ENCODE results near the gene MT2A.
A peak's percentile ranks its signal among the peaks of the same experiment; 100 is the strongest.

Gene MT2A

GRCh38 chr16:56647641-56648431, 39.5 kb downstream of the MT2A start:
- no peak overlapping the region for H3K27ac ChIP-seq (ENCODE audit: low read depth, low read length)
- H3K9me3 ChIP-seq (ENCODE audit: control insufficient read depth in 5 of 5, low read length in 5 of 5): no peaks in the 10 kb centered on the region
- H3K4me1 ChIP-seq (ENCODE audit: control insufficient read depth in 5 of 5, insufficient read depth in 5 of 5, low read length in 5 of 5): peaks cover 0 to 41% (median 40%) of the 10 kb centered on the region in 5 donors
- H3K27me3 ChIP-seq (ENCODE audit: control insufficient read depth in 5 of 5, insufficient read depth in 4 of 5, low read length in 5 of 5): peaks cover 0 to 6% (median 3%) of the 10 kb centered on the region in 5 donors
- no peaks in the 10 kb centered on the region for H3K36me3 ChIP-seq (ENCODE audit: control insufficient read depth in 5 of 5, insufficient read depth in 5 of 5, low read length in 5 of 5)
- H3K4me3 ChIP-seq (ENCODE audit: low read depth in 1 of 5, low read length in 5 of 5): no peak overlapping the region
- no peak overlapping the region for H3K9ac ChIP-seq (ENCODE audit: low read length in 5 of 5)

DNA sequence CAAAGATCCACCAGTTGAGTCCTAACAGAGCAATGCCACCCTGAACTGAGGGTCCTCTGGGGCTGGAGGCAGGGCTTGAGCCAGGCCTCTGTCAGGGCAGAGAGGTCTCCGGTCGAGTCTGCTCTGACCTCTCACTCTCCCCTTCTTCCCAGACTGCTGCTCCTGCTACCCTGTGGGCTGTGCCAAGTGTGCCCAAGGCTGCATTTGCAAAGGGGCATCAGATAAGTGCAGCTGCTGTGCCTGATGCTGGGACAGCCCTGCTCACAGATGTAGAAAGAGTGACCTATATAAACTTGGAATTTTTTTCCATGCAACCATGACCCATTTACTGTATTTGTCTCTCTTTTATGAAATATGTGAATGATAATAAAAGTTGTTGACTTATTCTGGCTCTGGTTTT, 40.9 kb downstream of the MT2A start:
- H3K27ac ChIP-seq (ENCODE audit: low read depth, low read length): no peak overlapping the region
- H3K9me3 ChIP-seq (ENCODE audit: control insufficient read depth in 5 of 5, low read length in 5 of 5): no peaks in the 10 kb centered on the region
- no peaks in the 10 kb centered on the region for H3K36me3 ChIP-seq (ENCODE audit: control insufficient read depth in 5 of 5, insufficient read depth in 5 of 5, low read length in 5 of 5)
- H3K4me3 ChIP-seq (ENCODE audit: low read depth in 1 of 5, low read length in 5 of 5): no peak overlapping the region
- H3K4me1 ChIP-seq (ENCODE audit: control insufficient read depth in 5 of 5, insufficient read depth in 5 of 5, low read length in 5 of 5): peaks cover 0 to 37% (median 34%) of the 10 kb centered on the region in 5 donors
- H3K9ac ChIP-seq (ENCODE audit: low read length in 5 of 5): no peak overlapping the region
- peaks cover 0 to 6% (median 3%) of the 10 kb centered on the region in 5 donors for H3K27me3 ChIP-seq (ENCODE audit: control insufficient read depth in 5 of 5, insufficient read depth in 4 of 5, low read length in 5 of 5)

DNA sequence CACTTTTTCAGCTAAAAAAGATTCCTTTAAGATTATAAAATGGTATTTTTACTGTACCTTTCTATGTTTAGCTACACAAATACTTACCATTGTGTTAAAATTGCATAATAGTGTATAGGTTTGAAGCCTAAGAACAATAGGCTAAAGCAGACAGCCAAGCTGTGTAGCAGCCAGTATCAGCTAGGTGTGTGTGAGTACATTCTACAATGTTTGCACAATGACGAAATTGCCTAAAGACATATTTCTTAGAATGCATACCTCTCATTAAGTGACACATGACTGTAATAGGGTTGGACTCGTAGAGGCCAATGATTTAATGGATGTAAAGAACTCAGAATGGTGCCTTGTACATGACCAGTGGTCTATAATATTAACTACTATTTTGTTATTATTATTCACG, 41.4 kb downstream of the MT2A start:
- Histone ChIP-seq H3K9ac (ENCODE audit: low read length in 5 of 5) (no peak overlapping the region), H3K4me3 (ENCODE audit: low read depth in 1 of 5, low read length in 5 of 5) (no peak overlapping the region), H3K27me3 (ENCODE audit: control insufficient read depth in 5 of 5, insufficient read depth in 4 of 5, low read length in 5 of 5) (peaks cover 0 to 6% (median 3%) of the 10 kb centered on the region in 5 donors), H3K27ac (ENCODE audit: low read depth, low read length) (no peak overlapping the region), H3K4me1 (ENCODE audit: control insufficient read depth in 5 of 5, insufficient read depth in 5 of 5, low read length in 5 of 5) (peaks cover 0 to 37% (median 34%) of the 10 kb centered on the region in 5 donors), H3K36me3 (ENCODE audit: control insufficient read depth in 5 of 5, insufficient read depth in 5 of 5, low read length in 5 of 5) (no peaks in the 10 kb centered on the region), H3K9me3 (ENCODE audit: control insufficient read depth in 5 of 5, low read length in 5 of 5) (no peaks in the 10 kb centered on the region)

GRCh38 chr16:56651586-56651985, 43.2 kb downstream of the MT2A start, which contains the start of gene MT1B:
MT1B (plus strand) TSS chr16:56651886; CDS start chr16:56651954, 68 bp downstream.
- H3K4me3 ChIP-seq (ENCODE audit: low read depth in 1 of 5, low read length in 5 of 5): no peak within 1 kb of the TSS
- peaks cover 0 to 37% (median 34%) of the 10 kb centered on the region in 5 donors for H3K4me1 ChIP-seq (ENCODE audit: control insufficient read depth in 5 of 5, insufficient read depth in 5 of 5, low read length in 5 of 5)
- H3K9ac ChIP-seq (ENCODE audit: low read length in 5 of 5): no peak within 1 kb of the TSS
- peaks cover 0 to 6% (median 3%) of the 10 kb centered on the region in 5 donors for H3K27me3 ChIP-seq (ENCODE audit: control insufficient read depth in 5 of 5, insufficient read depth in 4 of 5, low read length in 5 of 5)
- H3K27ac ChIP-seq (ENCODE audit: low read depth, low read length): no peak within 1 kb of the TSS
- no peaks in the 10 kb centered on the region for H3K36me3 ChIP-seq (ENCODE audit: control insufficient read depth in 5 of 5, insufficient read depth in 5 of 5, low read length in 5 of 5)
- H3K9me3 ChIP-seq (ENCODE audit: control insufficient read depth in 5 of 5, low read length in 5 of 5): no peaks in the 10 kb centered on the region

GRCh38 chr16:56652600-56652999, 44.2 kb downstream of the MT2A start:
- no peak overlapping the region for H3K4me3 ChIP-seq (ENCODE audit: low read depth in 1 of 5, low read length in 5 of 5)
- no peak overlapping the region for H3K27ac ChIP-seq (ENCODE audit: low read depth, low read length)
- H3K27me3 ChIP-seq (ENCODE audit: control insufficient read depth in 5 of 5, insufficient read depth in 4 of 5, low read length in 5 of 5): peaks cover 0 to 5% (median under 1%) of the 10 kb centered on the region in 5 donors
- peaks cover 2 to 37% (median 35%) of the 10 kb centered on the region in 5 donors for H3K4me1 ChIP-seq (ENCODE audit: control insufficient read depth in 5 of 5, insufficient read depth in 5 of 5, low read length in 5 of 5)
- H3K9me3 ChIP-seq (ENCODE audit: control insufficient read depth in 5 of 5, low read length in 5 of 5): no peaks in the 10 kb centered on the region
- no peaks in the 10 kb centered on the region for H3K36me3 ChIP-seq (ENCODE audit: control insufficient read depth in 5 of 5, insufficient read depth in 5 of 5, low read length in 5 of 5)
- no peak overlapping the region for H3K9ac ChIP-seq (ENCODE audit: low read length in 5 of 5)

- H3K27ac ChIP-seq (ENCODE audit: low read depth, low read length): no peak overlapping the region
- peaks cover 0 to 3% (median 0%) of the 10 kb centered on the region in 5 donors for H3K27me3 ChIP-seq (ENCODE audit: control insufficient read depth in 5 of 5, insufficient read depth in 4 of 5, low read length in 5 of 5)
- peaks cover 4 to 39% (median 36%) of the 10 kb centered on the region in 5 donors for H3K4me1 ChIP-seq (ENCODE audit: control insufficient read depth in 5 of 5, insufficient read depth in 5 of 5, low read length in 5 of 5)
- no peaks in the 10 kb centered on the region for H3K9me3 ChIP-seq (ENCODE audit: control insufficient read depth in 5 of 5, low read length in 5 of 5)
- no peak overlapping the region for H3K4me3 ChIP-seq (ENCODE audit: low read depth in 1 of 5, low read length in 5 of 5)
- H3K36me3 ChIP-seq (ENCODE audit: control insufficient read depth in 5 of 5, insufficient read depth in 5 of 5, low read length in 5 of 5): no peaks in the 10 kb centered on the region
- no peak overlapping the region for H3K9ac ChIP-seq (ENCODE audit: low read length in 5 of 5)
Observed at GRCh38 chr16:56653218-56653617, 44.8 kb downstream of the MT2A start.

DNA sequence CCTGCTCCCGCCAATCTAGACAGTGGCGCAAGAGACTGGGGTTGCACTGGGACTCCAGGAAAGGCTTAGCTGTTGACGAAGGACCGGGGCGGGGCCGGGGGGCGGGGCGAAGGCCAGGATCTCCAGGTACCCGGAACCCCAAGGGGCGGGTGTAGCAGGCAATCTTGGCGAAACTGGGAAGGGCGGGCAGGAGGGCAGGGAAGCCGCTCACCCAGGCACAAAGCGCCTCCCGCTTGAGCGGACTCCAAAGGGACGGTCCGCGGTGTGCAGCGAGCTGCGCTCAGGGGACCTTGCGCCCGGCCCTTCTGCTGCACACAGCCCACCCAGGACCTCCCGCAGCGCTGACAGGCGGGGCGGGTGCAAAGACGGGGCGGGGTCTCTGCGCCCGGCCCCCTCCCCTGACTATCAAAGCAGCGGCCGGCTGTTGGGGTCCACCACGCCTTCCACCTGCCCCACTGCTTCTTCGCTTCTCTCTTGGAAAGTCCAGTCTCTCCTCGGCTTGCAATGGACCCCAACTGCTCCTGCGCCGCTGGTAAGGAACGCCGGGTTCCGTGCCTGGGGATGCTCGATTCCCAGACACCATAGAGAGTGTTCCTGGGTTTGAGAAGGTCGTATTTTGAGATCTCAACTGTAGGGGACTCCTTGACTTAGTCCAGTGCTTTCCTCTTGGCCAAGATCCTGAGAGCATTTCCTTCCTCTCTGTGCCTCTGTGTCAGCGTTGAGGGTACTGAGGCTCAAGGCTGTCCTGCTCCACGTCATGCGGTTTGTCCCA, 49.4 kb downstream of the MT2A start, which contains the start of gene MT1F:
TSS of gene MT1F (plus strand) at position 405 of the 772 bp plus-strand sequence. CDS start at position 505, 100 bp downstream.
- peak within 1 kb of the TSS in 3 of 5 donors; percentile 46 to 57 (median 48) for H3K9ac ChIP-seq (ENCODE audit: low read length in 5 of 5)
- H3K27ac ChIP-seq (ENCODE audit: low read depth, low read length): no peak within 1 kb of the TSS
- peak within 1 kb of the TSS; percentile 59 to 71 (median 66) for H3K4me3 ChIP-seq (ENCODE audit: low read depth in 1 of 5, low read length in 5 of 5)
- H3K27me3 ChIP-seq (ENCODE audit: control insufficient read depth in 5 of 5, insufficient read depth in 4 of 5, low read length in 5 of 5): peaks cover 2 to 8% (median 6%) of the 10 kb centered on the region in 5 donors
- H3K9me3 ChIP-seq (ENCODE audit: control insufficient read depth in 5 of 5, low read length in 5 of 5): no peaks in the 10 kb centered on the region
- no peaks in the 10 kb centered on the region for H3K36me3 ChIP-seq (ENCODE audit: control insufficient read depth in 5 of 5, insufficient read depth in 5 of 5, low read length in 5 of 5)
- peaks cover 5 to 29% (median 24%) of the 10 kb centered on the region in 5 donors for H3K4me1 ChIP-seq (ENCODE audit: control insufficient read depth in 5 of 5, insufficient read depth in 5 of 5, low read length in 5 of 5)

DNA sequence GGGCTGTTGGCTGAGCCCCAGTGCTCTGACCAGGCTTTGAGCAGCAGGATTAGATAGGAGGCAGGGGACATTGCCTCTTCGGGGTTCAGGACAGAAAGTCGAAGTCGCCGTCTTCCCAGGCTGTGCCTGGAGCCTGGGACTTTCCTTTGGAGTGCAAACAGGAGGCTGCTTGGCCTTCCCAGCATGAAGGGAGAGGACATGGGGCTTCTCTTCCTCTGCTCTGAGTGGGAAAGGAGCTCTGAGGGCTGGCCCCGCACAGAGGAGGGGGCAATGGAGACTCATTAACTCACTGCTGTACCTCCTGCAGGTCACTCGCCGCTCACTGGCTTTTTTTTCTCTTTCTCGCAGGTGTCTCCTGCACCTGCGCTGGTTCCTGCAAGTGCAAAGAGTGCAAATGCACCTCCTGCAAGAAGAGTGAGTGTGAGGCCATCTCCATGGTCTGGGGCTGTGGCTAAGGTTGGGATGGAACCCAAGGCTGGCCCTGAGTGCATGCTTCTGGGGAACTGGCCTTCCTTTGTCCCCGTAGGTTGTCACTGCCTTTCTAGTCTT, 50.0 kb downstream of the MT2A start:
- Histone ChIP-seq H3K4me1 (ENCODE audit: control insufficient read depth in 5 of 5, insufficient read depth in 5 of 5, low read length in 5 of 5) (peaks cover 5 to 22% (median 18%) of the 10 kb centered on the region in 5 donors), H3K9ac (ENCODE audit: low read length in 5 of 5) (peak overlapping the region in 3 of 5 donors; percentile 46 to 57 (median 48)), H3K4me3 (ENCODE audit: low read depth in 1 of 5, low read length in 5 of 5) (peak overlapping the region; percentile 59 to 71 (median 66)), H3K9me3 (ENCODE audit: control insufficient read depth in 5 of 5, low read length in 5 of 5) (no peaks in the 10 kb centered on the region), H3K36me3 (ENCODE audit: control insufficient read depth in 5 of 5, insufficient read depth in 5 of 5, low read length in 5 of 5) (no peaks in the 10 kb centered on the region), H3K27ac (ENCODE audit: low read depth, low read length) (no peak overlapping the region), H3K27me3 (ENCODE audit: control insufficient read depth in 5 of 5, insufficient read depth in 4 of 5, low read length in 5 of 5) (peaks cover 4 to 13% (median 11%) of the 10 kb centered on the region in 5 donors)

All from subcutaneous abdominal adipose tissue (tissue), 5 donors.